Measurements from ENCODE around the gene OR1J4. TPM values are rescaled to one million over a fixed set of nuclear protein-coding genes. Genes with fewer than 3 reads are reported as not detected.

The OR1J4 gene
- total RNA-seq, 1 experiment from 2014 or later = not detected

DNA sequence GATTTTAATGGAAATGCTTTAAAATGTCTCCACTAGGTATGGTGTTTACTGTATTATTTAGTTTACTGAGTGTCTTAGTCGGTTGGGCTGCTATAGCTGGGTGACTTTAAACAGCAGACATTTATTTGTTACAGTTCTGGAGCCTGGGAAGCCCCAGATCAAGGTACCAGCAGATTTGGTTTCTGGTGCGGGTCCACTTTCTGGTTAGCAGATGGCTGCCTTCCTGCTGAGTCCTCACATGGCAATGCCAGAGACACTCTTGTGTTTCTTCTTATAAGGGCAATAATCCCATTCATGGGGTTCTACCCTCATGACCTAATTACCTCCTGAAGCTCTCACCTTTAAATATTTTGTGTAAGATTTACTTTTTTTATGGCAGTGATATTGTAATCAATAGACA, 715 bp upstream of the OR1J4 start:
- H3K4me3 Mint-ChIP-seq = no peak overlapping the region
- H3K9me3 Mint-ChIP-seq = peaks cover 29% of the 10 kb centered on the region
- peaks cover 49% of the 10 kb centered on the region for H3K27me3 Mint-ChIP-seq (ENCODE audit: low read depth)
- no peak overlapping the region for H3K27ac Mint-ChIP-seq
- no peak for DNase-seq (ENCODE audit: low spot score)
- ATAC-seq = no peak
- CTCF ChIA-PET = no interaction called here
- no peaks in the 10 kb centered on the region for H3K4me1 Mint-ChIP-seq
- peaks cover 17% of the 10 kb centered on the region; the same call in 1 of the 2 replicates for H3K36me3 Mint-ChIP-seq
- TF ChIP-seq NFATC4 (CRISPR knock-in tag; IDR thresholded peaks at IDR 0.05) (no peak), ZNF671 (CRISPR knock-in tag; IDR thresholded peaks at IDR 0.05) (no peak), SP1 (CRISPR knock-in tag; conservative IDR thresholded peaks at IDR 0.05) (no peak), FOXP1 (CRISPR knock-in tag; IDR thresholded peaks at IDR 0.05; ENCODE audit: borderline replicate concordance) (no peak), OVOL2 (CRISPR knock-in tag; IDR thresholded peaks at IDR 0.05; ENCODE audit: borderline replicate concordance) (no peak), ZNF416 (CRISPR knock-in tag; IDR thresholded peaks at IDR 0.05) (no peak), GTF2I (CRISPR knock-in tag; conservative IDR thresholded peaks at IDR 0.05) (no peak), ZNF263 (CRISPR knock-in tag; IDR thresholded peaks at IDR 0.05; ENCODE audit: low read depth) (no peak), TEAD4 (CRISPR knock-in tag; IDR thresholded peaks at IDR 0.05) (no peak)
- TF ChIP-seq, protein P1, sequence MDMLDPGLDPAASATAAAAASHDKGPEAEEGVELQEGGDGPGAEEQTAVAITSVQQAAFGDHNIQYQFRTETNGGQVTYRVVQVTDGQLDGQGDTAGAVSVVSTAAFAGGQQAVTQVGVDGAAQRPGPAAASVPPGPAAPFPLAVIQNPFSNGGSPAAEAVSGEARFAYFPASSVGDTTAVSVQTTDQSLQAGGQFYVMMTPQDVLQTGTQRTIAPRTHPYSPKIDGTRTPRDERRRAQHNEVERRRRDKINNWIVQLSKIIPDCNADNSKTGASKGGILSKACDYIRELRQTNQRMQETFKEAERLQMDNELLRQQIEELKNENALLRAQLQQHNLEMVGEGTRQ (CRISPR knock-in tag; IDR thresholded peaks at IDR 0.05) = no peak
- TF ChIP-seq, protein P2, sequence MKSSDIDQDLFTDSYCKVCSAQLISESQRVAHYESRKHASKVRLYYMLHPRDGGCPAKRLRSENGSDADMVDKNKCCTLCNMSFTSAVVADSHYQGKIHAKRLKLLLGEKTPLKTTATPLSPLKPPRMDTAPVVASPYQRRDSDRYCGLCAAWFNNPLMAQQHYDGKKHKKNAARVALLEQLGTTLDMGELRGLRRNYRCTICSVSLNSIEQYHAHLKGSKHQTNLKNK (CRISPR knock-in tag; IDR thresholded peaks at IDR 0.05) = no peak
- POLR2A ChIA-PET = no interaction called here

DNA sequence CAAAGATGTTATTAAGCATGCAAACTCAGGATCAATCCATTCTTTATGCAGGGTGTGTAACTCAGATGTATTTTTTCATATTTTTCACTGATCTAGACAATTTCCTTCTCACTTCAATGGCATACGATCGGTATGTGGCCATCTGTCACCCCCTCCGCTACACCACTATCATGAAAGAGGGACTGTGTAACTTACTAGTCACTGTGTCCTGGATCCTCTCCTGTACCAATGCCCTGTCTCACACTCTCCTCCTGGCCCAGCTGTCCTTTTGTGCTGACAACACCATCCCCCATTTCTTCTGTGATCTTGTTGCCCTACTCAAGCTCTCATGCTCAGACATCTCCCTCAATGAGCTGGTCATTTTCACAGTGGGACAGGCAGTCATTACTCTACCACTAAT, 435 bp downstream of the OR1J4 start:
- ATAC-seq (no peak), DNase-seq (ENCODE audit: low spot score) (no peak)
- H3K9me3 Mint-ChIP-seq = peaks cover 33% of the 10 kb centered on the region
- peaks cover 20% of the 10 kb centered on the region; the same call in 1 of the 2 replicates for H3K36me3 Mint-ChIP-seq
- CTCF ChIA-PET = no interaction called here
- no peaks in the 10 kb centered on the region for H3K4me1 Mint-ChIP-seq
- no peak overlapping the region for H3K4me3 Mint-ChIP-seq
- peaks cover 44% of the 10 kb centered on the region for H3K27me3 Mint-ChIP-seq (ENCODE audit: low read depth)
- H3K27ac Mint-ChIP-seq = no peak overlapping the region
- POLR2A ChIA-PET = no interaction called here
- TF ChIP-seq, protein P3, sequence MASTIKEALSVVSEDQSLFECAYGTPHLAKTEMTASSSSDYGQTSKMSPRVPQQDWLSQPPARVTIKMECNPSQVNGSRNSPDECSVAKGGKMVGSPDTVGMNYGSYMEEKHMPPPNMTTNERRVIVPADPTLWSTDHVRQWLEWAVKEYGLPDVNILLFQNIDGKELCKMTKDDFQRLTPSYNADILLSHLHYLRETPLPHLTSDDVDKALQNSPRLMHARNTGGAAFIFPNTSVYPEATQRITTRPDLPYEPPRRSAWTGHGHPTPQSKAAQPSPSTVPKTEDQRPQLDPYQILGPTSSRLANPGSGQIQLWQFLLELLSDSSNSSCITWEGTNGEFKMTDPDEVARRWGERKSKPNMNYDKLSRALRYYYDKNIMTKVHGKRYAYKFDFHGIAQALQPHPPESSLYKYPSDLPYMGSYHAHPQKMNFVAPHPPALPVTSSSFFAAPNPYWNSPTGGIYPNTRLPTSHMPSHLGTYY (CRISPR knock-in tag; IDR thresholded peaks at IDR 0.05) = no peak
- TF ChIP-seq NR2C2 (CRISPR knock-in tag; IDR thresholded peaks at IDR 0.05) (no peak), KAT7 (CRISPR knock-in tag; IDR thresholded peaks at IDR 0.05; ENCODE audit: borderline replicate concordance) (no peak), ZNF121 (CRISPR knock-in tag; IDR thresholded peaks at IDR 0.05) (no peak), ELF4 (CRISPR knock-in tag; IDR thresholded peaks at IDR 0.05; ENCODE audit: low read depth) (no peak), SMAD4 (CRISPR knock-in tag; IDR thresholded peaks at IDR 0.05) (no peak), ZNF263 (CRISPR knock-in tag; IDR thresholded peaks at IDR 0.05; ENCODE audit: low read depth) (no peak), ZNF138 (CRISPR knock-in tag; conservative IDR thresholded peaks at IDR 0.05) (no peak)
- TF ChIP-seq, protein P4, sequence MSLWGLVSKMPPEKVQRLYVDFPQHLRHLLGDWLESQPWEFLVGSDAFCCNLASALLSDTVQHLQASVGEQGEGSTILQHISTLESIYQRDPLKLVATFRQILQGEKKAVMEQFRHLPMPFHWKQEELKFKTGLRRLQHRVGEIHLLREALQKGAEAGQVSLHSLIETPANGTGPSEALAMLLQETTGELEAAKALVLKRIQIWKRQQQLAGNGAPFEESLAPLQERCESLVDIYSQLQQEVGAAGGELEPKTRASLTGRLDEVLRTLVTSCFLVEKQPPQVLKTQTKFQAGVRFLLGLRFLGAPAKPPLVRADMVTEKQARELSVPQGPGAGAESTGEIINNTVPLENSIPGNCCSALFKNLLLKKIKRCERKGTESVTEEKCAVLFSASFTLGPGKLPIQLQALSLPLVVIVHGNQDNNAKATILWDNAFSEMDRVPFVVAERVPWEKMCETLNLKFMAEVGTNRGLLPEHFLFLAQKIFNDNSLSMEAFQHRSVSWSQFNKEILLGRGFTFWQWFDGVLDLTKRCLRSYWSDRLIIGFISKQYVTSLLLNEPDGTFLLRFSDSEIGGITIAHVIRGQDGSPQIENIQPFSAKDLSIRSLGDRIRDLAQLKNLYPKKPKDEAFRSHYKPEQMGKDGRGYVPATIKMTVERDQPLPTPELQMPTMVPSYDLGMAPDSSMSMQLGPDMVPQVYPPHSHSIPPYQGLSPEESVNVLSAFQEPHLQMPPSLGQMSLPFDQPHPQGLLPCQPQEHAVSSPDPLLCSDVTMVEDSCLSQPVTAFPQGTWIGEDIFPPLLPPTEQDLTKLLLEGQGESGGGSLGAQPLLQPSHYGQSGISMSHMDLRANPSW (CRISPR knock-in tag; conservative IDR thresholded peaks at IDR 0.05; ENCODE audit: low read depth) = no peak
- TF ChIP-seq, protein P5, sequence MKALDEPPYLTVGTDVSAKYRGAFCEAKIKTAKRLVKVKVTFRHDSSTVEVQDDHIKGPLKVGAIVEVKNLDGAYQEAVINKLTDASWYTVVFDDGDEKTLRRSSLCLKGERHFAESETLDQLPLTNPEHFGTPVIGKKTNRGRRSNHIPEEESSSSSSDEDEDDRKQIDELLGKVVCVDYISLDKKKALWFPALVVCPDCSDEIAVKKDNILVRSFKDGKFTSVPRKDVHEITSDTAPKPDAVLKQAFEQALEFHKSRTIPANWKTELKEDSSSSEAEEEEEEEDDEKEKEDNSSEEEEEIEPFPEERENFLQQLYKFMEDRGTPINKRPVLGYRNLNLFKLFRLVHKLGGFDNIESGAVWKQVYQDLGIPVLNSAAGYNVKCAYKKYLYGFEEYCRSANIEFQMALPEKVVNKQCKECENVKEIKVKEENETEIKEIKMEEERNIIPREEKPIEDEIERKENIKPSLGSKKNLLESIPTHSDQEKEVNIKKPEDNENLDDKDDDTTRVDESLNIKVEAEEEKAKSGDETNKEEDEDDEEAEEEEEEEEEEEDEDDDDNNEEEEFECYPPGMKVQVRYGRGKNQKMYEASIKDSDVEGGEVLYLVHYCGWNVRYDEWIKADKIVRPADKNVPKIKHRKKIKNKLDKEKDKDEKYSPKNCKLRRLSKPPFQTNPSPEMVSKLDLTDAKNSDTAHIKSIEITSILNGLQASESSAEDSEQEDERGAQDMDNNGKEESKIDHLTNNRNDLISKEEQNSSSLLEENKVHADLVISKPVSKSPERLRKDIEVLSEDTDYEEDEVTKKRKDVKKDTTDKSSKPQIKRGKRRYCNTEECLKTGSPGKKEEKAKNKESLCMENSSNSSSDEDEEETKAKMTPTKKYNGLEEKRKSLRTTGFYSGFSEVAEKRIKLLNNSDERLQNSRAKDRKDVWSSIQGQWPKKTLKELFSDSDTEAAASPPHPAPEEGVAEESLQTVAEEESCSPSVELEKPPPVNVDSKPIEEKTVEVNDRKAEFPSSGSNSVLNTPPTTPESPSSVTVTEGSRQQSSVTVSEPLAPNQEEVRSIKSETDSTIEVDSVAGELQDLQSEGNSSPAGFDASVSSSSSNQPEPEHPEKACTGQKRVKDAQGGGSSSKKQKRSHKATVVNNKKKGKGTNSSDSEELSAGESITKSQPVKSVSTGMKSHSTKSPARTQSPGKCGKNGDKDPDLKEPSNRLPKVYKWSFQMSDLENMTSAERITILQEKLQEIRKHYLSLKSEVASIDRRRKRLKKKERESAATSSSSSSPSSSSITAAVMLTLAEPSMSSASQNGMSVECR (CRISPR knock-in tag; IDR thresholded peaks at IDR 0.05; ENCODE audit: borderline replicate concordance) = no peak
- TF ChIP-seq, protein P1 (CRISPR knock-in tag; IDR thresholded peaks at IDR 0.05) = no peak
- TF ChIP-seq, protein P6, sequence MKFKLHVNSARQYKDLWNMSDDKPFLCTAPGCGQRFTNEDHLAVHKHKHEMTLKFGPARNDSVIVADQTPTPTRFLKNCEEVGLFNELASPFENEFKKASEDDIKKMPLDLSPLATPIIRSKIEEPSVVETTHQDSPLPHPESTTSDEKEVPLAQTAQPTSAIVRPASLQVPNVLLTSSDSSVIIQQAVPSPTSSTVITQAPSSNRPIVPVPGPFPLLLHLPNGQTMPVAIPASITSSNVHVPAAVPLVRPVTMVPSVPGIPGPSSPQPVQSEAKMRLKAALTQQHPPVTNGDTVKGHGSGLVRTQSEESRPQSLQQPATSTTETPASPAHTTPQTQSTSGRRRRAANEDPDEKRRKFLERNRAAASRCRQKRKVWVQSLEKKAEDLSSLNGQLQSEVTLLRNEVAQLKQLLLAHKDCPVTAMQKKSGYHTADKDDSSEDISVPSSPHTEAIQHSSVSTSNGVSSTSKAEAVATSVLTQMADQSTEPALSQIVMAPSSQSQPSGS (CRISPR knock-in tag; IDR thresholded peaks at IDR 0.05; ENCODE audit: borderline replicate concordance, low read depth) = no peak
- TF ChIP-seq, protein P7, sequence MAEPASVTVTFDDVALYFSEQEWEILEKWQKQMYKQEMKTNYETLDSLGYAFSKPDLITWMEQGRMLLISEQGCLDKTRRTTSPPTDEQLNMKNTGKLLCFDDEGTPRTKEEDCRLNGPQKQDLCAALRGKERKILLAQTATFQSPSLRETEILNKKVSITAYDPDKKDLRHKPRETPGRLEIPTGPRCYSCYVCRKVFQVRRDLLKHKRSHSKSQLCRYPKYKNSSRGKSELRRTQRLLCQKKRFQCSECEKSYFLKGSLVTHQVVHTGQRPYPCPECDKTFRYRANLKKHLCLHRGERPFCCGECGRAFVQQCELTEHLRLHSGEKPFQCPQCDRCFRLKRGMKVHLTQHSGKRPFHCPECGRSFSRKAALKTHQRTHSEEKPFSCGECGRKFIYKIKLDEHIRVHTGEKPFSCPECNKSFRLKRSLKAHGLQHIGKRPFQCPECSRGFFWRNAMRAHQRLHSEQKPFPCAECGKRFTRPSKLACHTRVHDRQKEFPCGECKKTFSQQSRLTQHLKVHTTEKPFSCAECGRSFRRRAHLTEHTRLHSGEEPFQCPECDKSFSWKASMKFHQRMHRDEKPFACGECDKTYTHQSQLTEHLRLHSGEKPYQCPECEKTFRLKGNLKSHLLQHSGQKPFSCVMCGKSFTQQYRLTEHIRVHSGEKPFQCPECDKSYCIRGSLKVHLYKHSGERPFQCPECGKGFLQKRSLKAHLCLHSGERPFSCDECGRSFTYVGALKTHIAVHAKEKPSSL (CRISPR knock-in tag; conservative IDR thresholded peaks at IDR 0.05) = no peak
